GM23338 (cell line): Measurements from ENCODE around the gene CNTN5. TPM values are rescaled to one million over a fixed set of nuclear protein-coding genes. Genes with fewer than 3 reads are reported as not detected.
A peak's percentile ranks its signal among the peaks of the same experiment; 100 is the strongest.

Source experiments
- ATAC-seq: fragments of 200-7000 bp; cut with Tn5 transposase; 3 replicates; pipeline ENCODE4 v1.9.1; 2020
- DNase-seq: peaks from one replicate; pipeline ENCODE4 v3.0.0-alpha.2; 2015; ENCODE audit warnings: low spot score
- H2AFZ ChIP-seq: fragments of 200-600 bp; sonication (generic); 2 replicates; pipeline ENCODE4 v1.8.0; 2016; ENCODE audit warnings: antibody characterized with exemption, mild to moderate bottlenecking, moderate library complexity
- H3F3A ChIP-seq: fragments of 200-600 bp; sonication (generic); replicated peaks from 2 replicates; pipeline ENCODE4 v1.8.0; 2017; ENCODE audit warnings: antibody characterized with exemption, mixed run types, low read depth
- H3K27ac ChIP-seq: fragments of 200-600 bp; sonication (generic); 2 replicates; pipeline ENCODE4 v1.6.1; 2016; ENCODE audit warnings: low read depth
- H3K27me3 ChIP-seq: fragments of 200-600 bp; sonication (generic); 2 replicates; pipeline ENCODE4 v1.8.0; 2016; ENCODE audit warnings: mild to moderate bottlenecking, mixed run types, moderate library complexity; ENCODE audit not compliant: insufficient read depth
- H3K36me3 ChIP-seq: fragments of 200-600 bp; sonication (generic); 2 replicates; pipeline ENCODE4 v1.8.0; 2016; ENCODE audit warnings: mild to moderate bottlenecking; ENCODE audit not compliant: insufficient read depth
- H3K4me1 ChIP-seq: fragments of 200-600 bp; sonication (generic); 2 replicates; pipeline ENCODE4 v1.8.0; 2016; ENCODE audit warnings: mild to moderate bottlenecking, moderate library complexity; ENCODE audit not compliant: insufficient read depth
- H3K4me2 ChIP-seq: fragments of 200-600 bp; sonication (generic); 2 replicates; pipeline ENCODE4 v1.7.1; 2017; ENCODE audit warnings: mixed run types
- H3K4me3 ChIP-seq: fragments of 200-600 bp; sonication (generic); 2 replicates; pipeline ENCODE4 v1.6.1; 2016; ENCODE audit warnings: mixed run types
- H3K79me2 ChIP-seq: fragments of 200-600 bp; sonication (generic); replicated peaks from 2 replicates; pipeline ENCODE4 v1.8.0; 2017; ENCODE audit warnings: mild to moderate bottlenecking; ENCODE audit not compliant: insufficient read depth
- H3K9me2 ChIP-seq: fragments of 200-600 bp; sonication (generic); 2 replicates; pipeline ENCODE4 v1.8.0; 2017; ENCODE audit not compliant: insufficient read depth
- H4K20me1 ChIP-seq: fragments of 200-600 bp; sonication (generic); replicated peaks from 2 replicates; pipeline ENCODE4 v1.8.0; 2017; ENCODE audit warnings: mild to moderate bottlenecking; ENCODE audit not compliant: insufficient read depth
- H3K27ac Mint-ChIP-seq: 2 replicates; pipeline ENCODE4 v1.8.0; 2020; ENCODE audit warnings: inconsistent platforms, mild to moderate bottlenecking, moderate library complexity, mixed read lengths
- H3K27me3 Mint-ChIP-seq: 3 replicates; pipeline ENCODE4 v1.8.0; 2022; ENCODE audit warnings: low read depth, mild to moderate bottlenecking, moderate library complexity, mixed read lengths, inconsistent platforms; ENCODE audit not compliant: insufficient read depth, poor library complexity
- H3K36me3 Mint-ChIP-seq: 3 replicates; pipeline ENCODE4 v1.8.0; 2021; ENCODE audit warnings: low read depth, mild to moderate bottlenecking, inconsistent platforms, moderate library complexity, mixed read lengths
- H3K4me1 Mint-ChIP-seq: 3 replicates; pipeline ENCODE4 v1.8.0; 2020; ENCODE audit warnings: mild to moderate bottlenecking, inconsistent platforms, mixed read lengths
- H3K4me3 Mint-ChIP-seq: 3 replicates; pipeline ENCODE4 v1.8.0; 2021; ENCODE audit warnings: moderate library complexity, mild to moderate bottlenecking, inconsistent platforms, mixed read lengths
- H3K9me3 Mint-ChIP-seq: 3 replicates; pipeline ENCODE4 v1.8.0; 2020; ENCODE audit warnings: moderate library complexity, mild to moderate bottlenecking, inconsistent platforms, mixed read lengths
- CREB1 ChIP-seq: fragments of 250-450 bp; sonication (Bioruptor Pico); IDR thresholded peaks from 2 replicates; pipeline ENCODE4 v1.5.0; 2020; ENCODE audit warnings: low read depth, mild to moderate bottlenecking, moderate library complexity
- CTCF ChIP-seq, 2 experiments: fragments of 200-600 bp in 1 of 2; sonication (generic) in 1 of 2; conservative IDR thresholded peaks; 2 replicates each; pipeline versions ENCODE4 v1.5.1 to v1.6.1; 2016 to 2017; ENCODE audit warnings: antibody characterized with exemption in 2 of 2, low read depth in 2 of 2, mild to moderate bottlenecking in 2 of 2, moderate library complexity in 1 of 2
- EZH2 ChIP-seq: fragments of 200-600 bp; sonication (generic); IDR thresholded peaks from one replicate; pipeline ENCODE4 v1.8.0; 2017; ENCODE audit warnings: antibody characterized with exemption, mild to moderate bottlenecking, low read depth; ENCODE audit not compliant: unreplicated experiment
- EZH2phosphoT487 ChIP-seq: fragments of 200-600 bp; sonication (generic); IDR thresholded peaks from one replicate; pipeline ENCODE4 v1.8.1; 2018; ENCODE audit warnings: antibody characterized with exemption; ENCODE audit not compliant: unreplicated experiment
- NANOG ChIP-seq: IDR thresholded peaks from 2 replicates; pipeline ENCODE4 v1.6.1; 2016; ENCODE audit warnings: antibody characterized with exemption, borderline replicate concordance
- STAT1 ChIP-seq: IDR thresholded peaks from one replicate; pipeline ENCODE4 v1.6.1; 2016; ENCODE audit warnings: antibody characterized with exemption; ENCODE audit not compliant: unreplicated experiment
- ZNF114 ChIP-seq: fragments of 250-450 bp; sonication (Bioruptor Pico); IDR thresholded peaks from 2 replicates; pipeline ENCODE4 v1.5.0; 2020; ENCODE audit warnings: mild to moderate bottlenecking, moderate library complexity
- ZNF331 ChIP-seq: fragments of 250-450 bp; sonication (Bioruptor Pico); IDR thresholded peaks from 2 replicates; pipeline ENCODE4 v1.5.0; 2020; ENCODE audit warnings: low read depth, mild to moderate bottlenecking, moderate library complexity
- polyA plus RNA-seq: library from polyadenylated mRNA; unstranded; fragments of >200 nt; fragmentation: Nextera tagmentation; extraction: Ambion mirVana; gene quantifications from 2 replicates; pipeline ENCODE4 v1.2.1, GENCODE V29; 2016
- total RNA-seq: library from RNA; depleted of rRNA; stranded (reverse); fragments of >200 nt; shearing (Covaris generic); gene quantifications from 2 replicates; pipeline ENCODE4 v1.2.3, GENCODE V29; 2014
- TF ChIP-seq, protein P1 (sequence below): IDR thresholded peaks from 2 replicates; pipeline ENCODE4 v1.6.1; 2016; ENCODE audit warnings: antibody characterized with exemption

Gene CNTN5
- total and polyA plus RNA-seq, 2 experiments from 2014 or later: not detected

GRCh38 chr11:100319691-100320090, 1298.9 kb downstream of the CNTN5 start (continued):
- TF ChIP-seq CTCF (conservative IDR thresholded peaks at IDR 0.05; ENCODE audit: low read depth in 2 of 2): no peak

- H3K27ac Mint-ChIP-seq: no peak overlapping the region
- TF ChIP-seq CREB1 (no peak), STAT1 (no peak), CTCF (conservative IDR thresholded peaks at IDR 0.05; ENCODE audit: low read depth in 2 of 2) (peak; percentile 39 to 70)
- H3K4me3 ChIP-seq: no peak overlapping the region
- H3K27ac ChIP-seq: no peak overlapping the region
- H3K9me2 ChIP-seq: peaks cover 6% of the 10 kb centered on the region; the same call in 1 of the 2 replicates
- H4K20me1 ChIP-seq: no peaks in the 10 kb centered on the region
- H3F3A ChIP-seq: no peaks in the 10 kb centered on the region
- no peak overlapping the region for H3K4me3 Mint-ChIP-seq
- no peaks in the 10 kb centered on the region for H3K36me3 ChIP-seq
- H3K27me3 Mint-ChIP-seq: peaks cover 8% of the 10 kb centered on the region
- H3K36me3 Mint-ChIP-seq: no peaks in the 10 kb centered on the region
- peak overlapping the region; percentile 73; the same call in 1 of the 2 replicates for H2AFZ ChIP-seq
- no peaks in the 10 kb centered on the region for H3K9me3 Mint-ChIP-seq
- H3K4me2 ChIP-seq: no peak overlapping the region
- no peaks in the 10 kb centered on the region for H3K79me2 ChIP-seq
- H3K4me1 Mint-ChIP-seq: no peaks in the 10 kb centered on the region
- no peak for ATAC-seq
- DNase-seq: peak; percentile 17
- no peaks in the 10 kb centered on the region for H3K4me1 ChIP-seq
- H3K27me3 ChIP-seq: no peaks in the 10 kb centered on the region
Measured at GRCh38 chr11:100328626-100329340, 1308.0 kb downstream of the CNTN5 start.

DNA sequence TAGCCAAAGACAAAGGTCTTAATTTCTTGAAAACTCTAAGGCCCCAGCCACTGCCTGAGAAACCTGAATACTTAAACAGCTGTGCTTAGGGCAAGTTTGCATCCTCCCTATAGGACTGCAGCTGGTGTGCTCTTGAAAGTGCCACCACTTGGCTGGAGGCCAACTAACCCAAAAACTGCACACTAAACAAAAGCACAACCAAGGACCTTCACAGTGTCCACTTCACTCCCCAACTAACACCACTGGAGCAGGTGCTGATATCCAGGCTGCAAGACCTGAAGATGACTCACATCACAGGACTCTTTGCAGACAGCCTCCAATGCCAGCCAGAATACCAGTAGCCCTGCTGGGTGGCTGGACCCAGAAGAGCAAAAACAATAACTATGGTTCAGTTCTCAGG, 1308.6 kb downstream of the CNTN5 start:
- Histone ChIP-seq H4K20me1 (no peaks in the 10 kb centered on the region), H3K9me2 (peaks cover 6% of the 10 kb centered on the region; the same call in 1 of the 2 replicates), H3K79me2 (no peaks in the 10 kb centered on the region), H3K27me3 (no peaks in the 10 kb centered on the region), H3K36me3 (no peaks in the 10 kb centered on the region), H3K4me1 (no peaks in the 10 kb centered on the region), H3K27ac (no peak overlapping the region), H3K4me2 (no peak overlapping the region), H2AFZ (no peak overlapping the region; the same call in 1 of the 2 replicates), H3F3A (no peaks in the 10 kb centered on the region), H3K4me3 (no peak overlapping the region)
- peak overlapping the region; percentile 32; the same call in 1 of the 2 replicates for H3K27ac Mint-ChIP-seq
- H3K4me1 Mint-ChIP-seq: no peaks in the 10 kb centered on the region
- H3K27me3 Mint-ChIP-seq: peaks cover 8% of the 10 kb centered on the region
- H3K36me3 Mint-ChIP-seq: no peaks in the 10 kb centered on the region
- H3K4me3 Mint-ChIP-seq: no peak overlapping the region
- no peak for DNase-seq
- ATAC-seq: no peak
- no peaks in the 10 kb centered on the region for H3K9me3 Mint-ChIP-seq
- TF ChIP-seq NANOG (no peak), ZNF331 (no peak), EZH2phosphoT487 (no peak), ZNF114 (CRISPR knock-in tag) (no peak), CTCF (conservative IDR thresholded peaks at IDR 0.05; ENCODE audit: low read depth in 2 of 2) (no peak), EZH2 (no peak)
- TF ChIP-seq, protein P1, sequence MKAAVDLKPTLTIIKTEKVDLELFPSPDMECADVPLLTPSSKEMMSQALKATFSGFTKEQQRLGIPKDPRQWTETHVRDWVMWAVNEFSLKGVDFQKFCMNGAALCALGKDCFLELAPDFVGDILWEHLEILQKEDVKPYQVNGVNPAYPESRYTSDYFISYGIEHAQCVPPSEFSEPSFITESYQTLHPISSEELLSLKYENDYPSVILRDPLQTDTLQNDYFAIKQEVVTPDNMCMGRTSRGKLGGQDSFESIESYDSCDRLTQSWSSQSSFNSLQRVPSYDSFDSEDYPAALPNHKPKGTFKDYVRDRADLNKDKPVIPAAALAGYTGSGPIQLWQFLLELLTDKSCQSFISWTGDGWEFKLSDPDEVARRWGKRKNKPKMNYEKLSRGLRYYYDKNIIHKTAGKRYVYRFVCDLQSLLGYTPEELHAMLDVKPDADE: no peak
